ENCODE data around the gene SIRPD.

Gene SIRPD

GRCh38 chr20:1493536-1493935, 64.0 kb downstream of the SIRPD start (continued):
- TF ChIP-seq ZNF654 (tag by site-specific recombination; IDR thresholded peaks at IDR 0.05; ENCODE audit: low read depth) (no peak), ZNF223 (tag by site-specific recombination; IDR thresholded peaks at IDR 0.05) (no peak), ZNF768 (tag by site-specific recombination; IDR thresholded peaks at IDR 0.05) (no peak), ZNF362 (tag by site-specific recombination; IDR thresholded peaks at IDR 0.05) (no peak)

GRCh38 chr20:1491860-1492642, 65.5 kb downstream of the SIRPD start:
- CTCF ChIA-PET, result interaction anchor here (0.6 to 2.0 kb wide), 3 partner anchors 11 to 52 kb away, joined by 3 to 11 read pairs (median 3); no protein-coding TSS in a partner anchor
- peaks cover 3% of the 10 kb centered on the region; the same call in 1 of the 2 replicates for H3K4me1 ChIP-seq (ENCODE audit: control insufficient read depth, insufficient read depth, low read length)
- TF ChIP-seq ZNF785 (tag by site-specific recombination; IDR thresholded peaks at IDR 0.05) (no peak), ZNF133 (tag by site-specific recombination; IDR thresholded peaks at IDR 0.05) (no peak), ZNF664 (tag by site-specific recombination; IDR thresholded peaks at IDR 0.05) (no peak), ZNF292 (tag by site-specific recombination; IDR thresholded peaks at IDR 0.05; ENCODE audit: borderline replicate concordance, low read depth) (no peak), ZNF645 (tag by site-specific recombination; IDR thresholded peaks at IDR 0.05) (no peak), ZSCAN16 (tag by site-specific recombination; IDR thresholded peaks at IDR 0.05) (no peak), ZNF548 (tag by site-specific recombination; IDR thresholded peaks at IDR 0.05) (no peak), ZNF211 (tag by site-specific recombination; IDR thresholded peaks at IDR 0.05; ENCODE audit: low read depth) (no peak), ZNF155 (tag by site-specific recombination; IDR thresholded peaks at IDR 0.05) (no peak), ZNF660 (tag by site-specific recombination; IDR thresholded peaks at IDR 0.05) (no peak), EGR2 (tag by site-specific recombination; IDR thresholded peaks at IDR 0.05; ENCODE audit: low read depth) (no peak), ZNF112 (tag by site-specific recombination; IDR thresholded peaks at IDR 0.05) (no peak), AEBP2 (tag by site-specific recombination; IDR thresholded peaks at IDR 0.05; ENCODE audit: borderline replicate concordance) (no peak), ZNF354C (tag by site-specific recombination; IDR thresholded peaks at IDR 0.05; ENCODE audit: borderline replicate concordance, low read depth) (no peak), PATZ1 (tag by site-specific recombination; IDR thresholded peaks at IDR 0.05) (no peak), ZNF707 (tag by site-specific recombination; IDR thresholded peaks at IDR 0.05) (no peak), ZNF596 (tag by site-specific recombination; IDR thresholded peaks at IDR 0.05) (no peak), ZNF404 (tag by site-specific recombination; IDR thresholded peaks at IDR 0.05) (no peak), MEIS1 (CRISPR knock-in tag; IDR thresholded peaks at IDR 0.05; ENCODE audit: borderline replicate concordance) (no peak)
- POLR2A ChIA-PET, result no interaction called here
- no peak overlapping the region for H3K27ac ChIP-seq (ENCODE audit: extremely low read depth, low read depth, low read length)
- H3K9me3 ChIP-seq (ENCODE audit: control insufficient read depth, insufficient read depth, low read depth, low read length), result no peaks in the 10 kb centered on the region
- no peaks in the 10 kb centered on the region for H3K36me3 ChIP-seq (ENCODE audit: control insufficient read depth in 2 of 2, insufficient read depth in 1 of 2, low read length in 2 of 2)
- H3K4me3 ChIP-seq (ENCODE audit: low read depth, low read length), result no peak overlapping the region
